HL-60 (cell line): Measurements from ENCODE around the gene APOBEC3B.

Experiments used
- DNase-seq, 2 experiments: peaks; one replicate each; pipeline ENCODE4 v3.0.0-alpha.2; 2010 to 2020; ENCODE audit warnings: low read depth in 1 of 2, low spot score in 1 of 2
- H3K27ac ChIP-seq: fragments of 250-450 bp; sonication (Bioruptor Pico); replicated peaks from 2 replicates; pipeline ENCODE4 v1.5.1; 2020; ENCODE audit warnings: mild to moderate bottlenecking, moderate library complexity
- H3K27me3 ChIP-seq: fragments of 250-450 bp; sonication (Bioruptor Pico); 2 replicates; pipeline ENCODE4 v1.5.1; 2021; ENCODE audit warnings: mild to moderate bottlenecking, moderate library complexity; ENCODE audit not compliant: insufficient read depth, poor library complexity, severe bottlenecking
- H3K4me3 ChIP-seq: replicated peaks from 2 replicates; pipeline ENCODE4 v1.5.1; 2011; ENCODE audit warnings: mild to moderate bottlenecking, control low read depth, low read length; ENCODE audit not compliant: insufficient read depth
- CTCF ChIP-seq: IDR thresholded peaks from one replicate; pipeline ENCODE4 v1.5.1; 2011; ENCODE audit warnings: low read length, control low read depth, inconsistent platforms; ENCODE audit not compliant: insufficient read depth
- GABPA ChIP-seq: IDR thresholded peaks from 2 replicates; pipeline ENCODE4 v1.6.1; 2012; ENCODE audit warnings: low read depth
- POLR2AphosphoS5 ChIP-seq: IDR thresholded peaks from 2 replicates; pipeline ENCODE4 v1.6.1; 2012; ENCODE audit warnings: low read depth
- SPI1 ChIP-seq: IDR thresholded peaks from 2 replicates; pipeline ENCODE4 v1.6.1; 2012; ENCODE audit warnings: low read depth, mild to moderate bottlenecking, borderline replicate concordance
- TF ChIP-seq, protein P1 (sequence below): IDR thresholded peaks from 2 replicates; pipeline ENCODE4 v1.6.1; 2012; ENCODE audit warnings: low read depth; ENCODE audit not compliant: insufficient replicate concordance

The APOBEC3B gene

GRCh38 chr22:38963872-38964271 is 18.3 kb upstream of the APOBEC3B start:
- H3K4me3 ChIP-seq = no peak overlapping the region
- peaks cover 3% of the 10 kb centered on the region for H3K27me3 ChIP-seq
- TF ChIP-seq, protein P1, sequence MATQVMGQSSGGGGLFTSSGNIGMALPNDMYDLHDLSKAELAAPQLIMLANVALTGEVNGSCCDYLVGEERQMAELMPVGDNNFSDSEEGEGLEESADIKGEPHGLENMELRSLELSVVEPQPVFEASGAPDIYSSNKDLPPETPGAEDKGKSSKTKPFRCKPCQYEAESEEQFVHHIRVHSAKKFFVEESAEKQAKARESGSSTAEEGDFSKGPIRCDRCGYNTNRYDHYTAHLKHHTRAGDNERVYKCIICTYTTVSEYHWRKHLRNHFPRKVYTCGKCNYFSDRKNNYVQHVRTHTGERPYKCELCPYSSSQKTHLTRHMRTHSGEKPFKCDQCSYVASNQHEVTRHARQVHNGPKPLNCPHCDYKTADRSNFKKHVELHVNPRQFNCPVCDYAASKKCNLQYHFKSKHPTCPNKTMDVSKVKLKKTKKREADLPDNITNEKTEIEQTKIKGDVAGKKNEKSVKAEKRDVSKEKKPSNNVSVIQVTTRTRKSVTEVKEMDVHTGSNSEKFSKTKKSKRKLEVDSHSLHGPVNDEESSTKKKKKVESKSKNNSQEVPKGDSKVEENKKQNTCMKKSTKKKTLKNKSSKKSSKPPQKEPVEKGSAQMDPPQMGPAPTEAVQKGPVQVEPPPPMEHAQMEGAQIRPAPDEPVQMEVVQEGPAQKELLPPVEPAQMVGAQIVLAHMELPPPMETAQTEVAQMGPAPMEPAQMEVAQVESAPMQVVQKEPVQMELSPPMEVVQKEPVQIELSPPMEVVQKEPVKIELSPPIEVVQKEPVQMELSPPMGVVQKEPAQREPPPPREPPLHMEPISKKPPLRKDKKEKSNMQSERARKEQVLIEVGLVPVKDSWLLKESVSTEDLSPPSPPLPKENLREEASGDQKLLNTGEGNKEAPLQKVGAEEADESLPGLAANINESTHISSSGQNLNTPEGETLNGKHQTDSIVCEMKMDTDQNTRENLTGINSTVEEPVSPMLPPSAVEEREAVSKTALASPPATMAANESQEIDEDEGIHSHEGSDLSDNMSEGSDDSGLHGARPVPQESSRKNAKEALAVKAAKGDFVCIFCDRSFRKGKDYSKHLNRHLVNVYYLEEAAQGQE = no peak
- no peak for TF ChIP-seq POLR2AphosphoS5
- no peak for TF ChIP-seq GABPA
- no peak for TF ChIP-seq CTCF
- no peak for TF ChIP-seq SPI1
- DNase-seq = no peak
- H3K27ac ChIP-seq = no peak overlapping the region

DNA sequence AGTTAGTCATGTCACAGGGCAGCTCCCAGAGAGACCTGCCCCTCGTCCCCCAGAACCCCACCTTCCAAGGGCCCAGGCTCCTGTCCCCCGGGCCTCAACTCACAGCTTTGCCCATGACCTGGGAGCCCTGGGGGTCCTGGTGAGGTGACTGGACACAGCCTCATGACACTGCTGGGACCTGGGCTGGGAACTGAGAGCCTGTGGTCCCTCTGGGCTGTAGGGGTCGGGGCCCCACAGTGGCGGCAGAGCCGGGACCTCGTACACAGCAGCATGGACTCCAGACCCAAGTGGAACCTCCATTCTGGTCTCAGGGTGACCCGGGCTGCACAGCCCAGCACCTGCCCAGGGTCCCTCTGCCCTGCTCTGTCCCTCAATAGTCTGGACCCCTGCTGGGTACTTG is 17.8 kb upstream of the APOBEC3B start:
- DNase-seq = no peak
- Histone ChIP-seq H3K27me3 (peaks cover 3% of the 10 kb centered on the region), H3K27ac (no peak overlapping the region), H3K4me3 (no peak overlapping the region)
- TF ChIP-seq CTCF (no peak), POLR2AphosphoS5 (no peak), GABPA (no peak), SPI1 (no peak)
- TF ChIP-seq, protein P1 = no peak

GRCh38 chr22:38964989-38965388 is 17.2 kb upstream of the APOBEC3B start:
- DNase-seq = no peak
- Histone ChIP-seq H3K27ac (no peak overlapping the region), H3K27me3 (peaks cover 3% of the 10 kb centered on the region), H3K4me3 (no peak overlapping the region)
- TF ChIP-seq SPI1 (no peak), CTCF (no peak)

- Histone ChIP-seq H3K27ac (no peak overlapping the region), H3K4me3 (no peak overlapping the region), H3K27me3 (peaks cover 3% of the 10 kb centered on the region)
- TF ChIP-seq POLR2AphosphoS5 (no peak), CTCF (no peak), GABPA (no peak), SPI1 (no peak)
- TF ChIP-seq, protein P1 = no peak
- DNase-seq = no peak
Observed at GRCh38 chr22:38965614-38966379, 16.4 kb upstream of the APOBEC3B start.
